WTC11 (cell line): Measurements from ENCODE around the gene RNF121. TPM values are rescaled to one million over a fixed set of nuclear protein-coding genes. Genes with fewer than 3 reads are reported as not detected.

Source experiments
- ATAC-seq: fragments of 200-7000 bp; cut with Tn5 transposase; 2 replicates; pipeline ENCODE4 v1.10.0; 2021; ENCODE audit warnings: mild to moderate bottlenecking, moderate library complexity
- CTCF ChIA-PET: fragments of 300-600 bp; sonication (Branson Sonifier 250); formaldehyde crosslinking; loops from one replicate; lab custom pipeline; 2021; ENCODE audit warnings: antibody characterized with exemption; lab: Charles Lee
- POLR2A ChIA-PET: fragments of 350-600 bp; sonication (Branson Sonifier 250); formaldehyde crosslinking; loops from one replicate; lab custom pipeline; 2021; ENCODE audit warnings: antibody characterized with exemption; lab: Charles Lee
- DNase-seq: peaks from one replicate; pipeline ENCODE4 v3.0.0; 2021; ENCODE audit warnings: low spot score
- H3K27ac Mint-ChIP-seq: 2 replicates; pipeline ENCODE4 v1.8.0; 2021; ENCODE audit warnings: mixed read lengths
- H3K27me3 Mint-ChIP-seq: 2 replicates; pipeline ENCODE4 v1.8.0; 2021; ENCODE audit warnings: low read depth, mild to moderate bottlenecking, moderate library complexity, mixed read lengths
- H3K36me3 Mint-ChIP-seq: 2 replicates; pipeline ENCODE4 v1.8.0; 2021; ENCODE audit warnings: mixed read lengths
- H3K4me1 Mint-ChIP-seq: 2 replicates; pipeline ENCODE4 v1.8.0; 2022; ENCODE audit warnings: mixed read lengths
- H3K4me3 Mint-ChIP-seq: 2 replicates; pipeline ENCODE4 v1.8.0; 2021; ENCODE audit warnings: mild to moderate bottlenecking, moderate library complexity, mixed read lengths
- H3K9me3 Mint-ChIP-seq: 2 replicates; pipeline ENCODE4 v1.8.0; 2021; ENCODE audit warnings: mixed read lengths
- ATF3 ChIP-seq: sonication (generic); formaldehyde crosslinking; conservative IDR thresholded peaks from 2 replicates; pipeline ENCODE4 v1.8.1; 2022; ENCODE audit warnings: mild to moderate bottlenecking, missing genetic modification reagents
- ERG ChIP-seq: fragments of 250-450 bp; sonication (Bioruptor Pico); IDR thresholded peaks from 2 replicates; pipeline ENCODE4 v1.8.0; 2021; ENCODE audit warnings: mild to moderate bottlenecking
- GABPB1 ChIP-seq: sonication (generic); formaldehyde crosslinking; IDR thresholded peaks from 2 replicates; pipeline ENCODE4 v1.8.1; 2023; ENCODE audit warnings: mild to moderate bottlenecking, missing genetic modification reagents
- HMGA2 ChIP-seq: fragments of 250-450 bp; sonication (Bioruptor Pico); IDR thresholded peaks from 2 replicates; pipeline ENCODE4 v1.4.0; 2021; ENCODE audit warnings: mild to moderate bottlenecking, moderate library complexity
- JUN ChIP-seq: sonication (generic); formaldehyde crosslinking; IDR thresholded peaks from 2 replicates; pipeline ENCODE4 v1.8.0; 2023; ENCODE audit warnings: mild to moderate bottlenecking, missing genetic modification reagents
- MAX ChIP-seq: sonication (generic); formaldehyde crosslinking; IDR thresholded peaks from 2 replicates; pipeline ENCODE4 v1.8.0; 2022; ENCODE audit warnings: mild to moderate bottlenecking, missing genetic modification reagents
- MXD4 ChIP-seq: fragments of 250-450 bp; sonication (Bioruptor Pico); IDR thresholded peaks from 2 replicates; pipeline ENCODE4 v1.8.0; 2021; ENCODE audit warnings: mild to moderate bottlenecking, moderate library complexity, borderline replicate concordance
- PRDM15 ChIP-seq: sonication (generic); formaldehyde crosslinking; IDR thresholded peaks from 2 replicates; pipeline ENCODE4 v1.8.0; 2022; ENCODE audit warnings: missing genetic modification reagents
- RORB ChIP-seq: fragments of 250-450 bp; sonication (Bioruptor Pico); IDR thresholded peaks from 2 replicates; pipeline ENCODE4 v1.9.0; 2021; ENCODE audit warnings: mild to moderate bottlenecking
- TEAD4 ChIP-seq: sonication (generic); formaldehyde crosslinking; IDR thresholded peaks from 2 replicates; pipeline ENCODE4 v1.8.0; 2022; ENCODE audit warnings: mild to moderate bottlenecking, missing genetic modification reagents
- USF2 ChIP-seq: sonication (generic); formaldehyde crosslinking; IDR thresholded peaks from 2 replicates; pipeline ENCODE4 v1.8.1; 2023; ENCODE audit warnings: mild to moderate bottlenecking, missing genetic modification reagents, moderate library complexity
- ZMAT4 ChIP-seq: fragments of 250-450 bp; sonication (Bioruptor Pico); IDR thresholded peaks from 2 replicates; pipeline ENCODE4 v1.9.0; 2021; ENCODE audit warnings: mild to moderate bottlenecking
- ZNF219 ChIP-seq: sonication (generic); formaldehyde crosslinking; IDR thresholded peaks from 2 replicates; pipeline ENCODE4 v1.8.0; 2023; ENCODE audit warnings: missing genetic modification reagents, mild to moderate bottlenecking, borderline replicate concordance
- ZNF281 ChIP-seq: sonication (generic); formaldehyde crosslinking; IDR thresholded peaks from 2 replicates; pipeline ENCODE4 v1.8.0; 2023; ENCODE audit warnings: mild to moderate bottlenecking, missing genetic modification reagents
- ZNF317 ChIP-seq: sonication (generic); formaldehyde crosslinking; IDR thresholded peaks from 2 replicates; pipeline ENCODE4 v1.8.1; 2023; ENCODE audit warnings: low read depth, mild to moderate bottlenecking, moderate library complexity, missing genetic modification reagents, borderline replicate concordance
- ZNF396 ChIP-seq: fragments of 250-450 bp; sonication (Bioruptor Pico); IDR thresholded peaks from 2 replicates; pipeline ENCODE4 v1.8.0; 2021; ENCODE audit warnings: mild to moderate bottlenecking, moderate library complexity, borderline replicate concordance
- ZSCAN18 ChIP-seq: fragments of 250-450 bp; sonication (Bioruptor Pico); IDR thresholded peaks from 2 replicates; pipeline ENCODE4 v2.1.2; 2022; ENCODE audit warnings: mild to moderate bottlenecking, moderate library complexity
- total RNA-seq: library from RNA; stranded (reverse); gene quantifications from 3 replicates; pipeline ENCODE4 v1.2.3, GENCODE V29; 2021

Gene RNF121
- total RNA-seq, 1 experiment from 2014 or later: 40.2 TPM

GRCh38 chr11:71986131-71986530, 57.3 kb downstream of the RNF121 start (continued):
- no peak for TF ChIP-seq GABPB1 (CRISPR knock-in tag)
- TF ChIP-seq ERG: no peak
- no peak for TF ChIP-seq ZNF281

- POLR2A ChIA-PET: no interaction called here
- no peaks in the 10 kb centered on the region for H3K27me3 Mint-ChIP-seq
- TF ChIP-seq ZMAT4 (CRISPR knock-in tag) (no peak), TEAD4 (CRISPR knock-in tag) (no peak), MAX (CRISPR knock-in tag) (no peak), ATF3 (CRISPR knock-in tag) (no peak), ZNF317 (CRISPR knock-in tag) (no peak), ZNF396 (no peak), HMGA2 (CRISPR knock-in tag) (no peak), ZSCAN18 (CRISPR knock-in tag) (no peak), RORB (no peak), JUN (CRISPR knock-in tag) (no peak), GABPB1 (CRISPR knock-in tag) (no peak), MXD4 (no peak), PRDM15 (CRISPR knock-in tag) (no peak), USF2 (CRISPR knock-in tag) (no peak), ZNF219 (CRISPR knock-in tag) (no peak)
- no peaks in the 10 kb centered on the region for H3K4me1 Mint-ChIP-seq
- CTCF ChIA-PET: interaction anchor here (1.2 to 1.4 kb wide), 2 partner anchors 9 to 104 kb away, joined by 4 to 5 read pairs; no protein-coding TSS in a partner anchor
- ATAC-seq (no peak), DNase-seq (no peak)
- 0 out of 2 replicates have a peak, but pooled peaks cover 3% of the 10 kb centered on the region for H3K9me3 Mint-ChIP-seq
- no peak overlapping the region for H3K27ac Mint-ChIP-seq
- H3K4me3 Mint-ChIP-seq: no peak overlapping the region
- H3K36me3 Mint-ChIP-seq: peaks cover 19% of the 10 kb centered on the region
Observed at GRCh38 chr11:71987521-71987920, 58.7 kb downstream of the RNF121 start.
